HepG2 (cell line): ENCODE results near the gene PTMA. TPM values are rescaled to one million over a fixed set of nuclear protein-coding genes. Genes with fewer than 3 reads are reported as not detected.
A peak's percentile ranks its signal among the peaks of the same experiment; 100 is the strongest.

Experiments used
- AHR ChIP-seq: IDR thresholded peaks from 2 replicates; pipeline ENCODE4 v1.6.1; 2018; ENCODE audit warnings: missing genetic modification reagents, missing compliant biosample characterization
- ATRX ChIP-seq: sonication (generic); formaldehyde crosslinking; IDR thresholded peaks from 2 replicates; pipeline ENCODE4 v1.4.0; 2020; ENCODE audit warnings: missing genetic modification reagents, borderline replicate concordance
- BCL3 ChIP-seq: sonication (generic); formaldehyde crosslinking; IDR thresholded peaks from 2 replicates; pipeline ENCODE4 v1.5.1; 2020; ENCODE audit warnings: mild to moderate bottlenecking, missing genetic modification reagents, moderate library complexity
- BRD4 ChIP-seq: sonication (generic); formaldehyde crosslinking; IDR thresholded peaks from 2 replicates; pipeline ENCODE4 v1.4.0; 2020; ENCODE audit warnings: missing genetic modification reagents
- CREM ChIP-seq, 2 experiments: sonication (generic) in 1 of 2; formaldehyde crosslinking in 1 of 2; IDR thresholded peaks; 2 replicates each; pipeline versions ENCODE4 v1.4.0 to v1.6.1; 2016 to 2020; ENCODE audit warnings: antibody characterized with exemption in 1 of 2, mild to moderate bottlenecking in 1 of 2, missing genetic modification reagents in 1 of 2
- ELF4 ChIP-seq: sonication (generic); formaldehyde crosslinking; IDR thresholded peaks from 2 replicates; pipeline ENCODE4 v1.5.0; 2020; ENCODE audit warnings: missing genetic modification reagents, mild to moderate bottlenecking, moderate library complexity, borderline replicate concordance
- GPBP1L1 ChIP-seq: sonication (generic); formaldehyde crosslinking; IDR thresholded peaks from 2 replicates; pipeline ENCODE4 v1.5.0; 2020; ENCODE audit warnings: mild to moderate bottlenecking, missing genetic modification reagents
- HDAC6 ChIP-seq: fragments of 200-600 bp; sonication (generic); IDR thresholded peaks from 2 replicates; pipeline ENCODE4 v1.7.0; 2017; ENCODE audit warnings: mild to moderate bottlenecking, antibody characterized with exemption, low read length, low read depth
- HNRNPH1 ChIP-seq: fragments of 200-400 bp; formaldehyde crosslinking; optimal IDR thresholded peaks from 2 replicates; pipeline ENCODE3; 2017; ENCODE audit warnings: mild to moderate bottlenecking, low read depth, low read length
- KLF15 ChIP-seq: sonication (generic); formaldehyde crosslinking; IDR thresholded peaks from 2 replicates; pipeline ENCODE4 v1.8.1; 2023; ENCODE audit warnings: borderline replicate concordance, mild to moderate bottlenecking, inconsistent platforms, missing genetic modification reagents, mixed read lengths
- MIER2 ChIP-seq: IDR thresholded peaks from 2 replicates; pipeline ENCODE4 v1.6.1; 2016; ENCODE audit warnings: missing biosample characterization, missing genetic modification reagents
- NFATC3 ChIP-seq: sonication (generic); formaldehyde crosslinking; IDR thresholded peaks from 2 replicates; pipeline ENCODE4 v1.5.1; 2020; ENCODE audit warnings: mild to moderate bottlenecking, missing genetic modification reagents
- SMYD3 ChIP-seq: sonication (generic); formaldehyde crosslinking; IDR thresholded peaks from 2 replicates; pipeline ENCODE4 v1.8.1; 2023; ENCODE audit warnings: mild to moderate bottlenecking, missing genetic modification reagents
- TFDP2 ChIP-seq: sonication (generic); formaldehyde crosslinking; IDR thresholded peaks from 2 replicates; pipeline ENCODE4 v1.4.0; 2020; ENCODE audit warnings: missing genetic modification reagents
- TGIF2 ChIP-seq: IDR thresholded peaks from 2 replicates; pipeline ENCODE4 v1.6.1; 2016; ENCODE audit warnings: control low read depth, missing compliant biosample characterization
- ZBTB14 ChIP-seq: sonication (generic); formaldehyde crosslinking; IDR thresholded peaks from 2 replicates; pipeline ENCODE4 v1.4.0; 2020; ENCODE audit warnings: missing genetic modification reagents
- ZC3H13 ChIP-seq: sonication (generic); formaldehyde crosslinking; IDR thresholded peaks from 2 replicates; pipeline ENCODE4 v1.8.1; 2023; ENCODE audit warnings: mild to moderate bottlenecking, missing genetic modification reagents, moderate library complexity
- ZFP36L1 ChIP-seq: sonication (generic); formaldehyde crosslinking; IDR thresholded peaks from 2 replicates; pipeline ENCODE4 v1.8.0; 2022; ENCODE audit warnings: mild to moderate bottlenecking, missing genetic modification reagents, moderate library complexity
- ZNF331 ChIP-seq: sonication (generic); formaldehyde crosslinking; IDR thresholded peaks from 2 replicates; pipeline ENCODE4 v1.4.0; 2020; ENCODE audit warnings: missing genetic modification reagents
- ZNF431 ChIP-seq: sonication (generic); formaldehyde crosslinking; IDR thresholded peaks from 2 replicates; pipeline ENCODE4 v1.9.0; 2022; ENCODE audit warnings: missing genetic modification reagents, low read depth, mild to moderate bottlenecking, borderline replicate concordance
- ZNF510 ChIP-seq: sonication (generic); formaldehyde crosslinking; IDR thresholded peaks from 2 replicates; pipeline ENCODE4 v1.4.0; 2020; ENCODE audit warnings: low read depth, mild to moderate bottlenecking, missing genetic modification reagents
- ZNF567 ChIP-seq: sonication (generic); formaldehyde crosslinking; IDR thresholded peaks from 2 replicates; pipeline ENCODE4 v1.8.1; 2023; ENCODE audit warnings: mild to moderate bottlenecking, missing genetic modification reagents, borderline replicate concordance
- ZNF644 ChIP-seq: IDR thresholded peaks from 2 replicates; pipeline ENCODE4 v1.6.1; 2016; ENCODE audit warnings: low read depth
- ZNF761 ChIP-seq: sonication (generic); formaldehyde crosslinking; conservative IDR thresholded peaks from 2 replicates; pipeline ENCODE4 v1.4.0; 2020; ENCODE audit warnings: mild to moderate bottlenecking, missing genetic modification reagents
- ZSCAN20 ChIP-seq: sonication (generic); formaldehyde crosslinking; IDR thresholded peaks from 2 replicates; pipeline ENCODE4 v1.4.0; 2020; ENCODE audit warnings: missing genetic modification reagents, mild to moderate bottlenecking, borderline replicate concordance
- polyA plus RNA-seq, 8 experiments: library from polyadenylated mRNA; depleted of rRNA in 3 of 8; stranded (reverse) in 7 of 8; unstranded in 1 of 8; fragments of >200 nt; fragmentation: Illumina TruSeq in 4 of 8; extraction: Trizol in 4 of 8; gene quantifications; 2 replicates each; pipeline versions ENCODE4 v1.2.1 to v1.2.3, GENCODE V29; 2011 to 2016; ENCODE audit warnings: low read depth in 4 of 8, missing spikeins in 1 of 8, mixed read lengths in 1 of 8; ENCODE audit not compliant: insufficient read depth in 1 of 8
- total RNA-seq, 5 experiments: library from RNA; depleted of rRNA; stranded (reverse); fragments of >200 nt; fragmentation: Illumina TruSeq; extraction: Trizol; gene quantifications; 2 replicates each; pipeline ENCODE4 v1.2.3, GENCODE V29; 2016; ENCODE audit warnings: low read depth in 1 of 5

PTMA gene
- total and polyA plus RNA-seq, 2 of the 13 experiments (the other 11 are each of a cell fraction or from before 2014, with no cell fraction given): 190 to 1,086 TPM

- TF ChIP-seq ELF4 (no peak), MIER2 (CRISPR knock-in tag) (peak; percentile 65; the same call in 1 of the 2 replicates), CREM (IDR thresholded peaks at IDR 0.05) (no peak), CREM (CRISPR knock-in tag; IDR thresholded peaks at IDR 0.05) (no peak), ZNF510 (CRISPR knock-in tag) (no peak), SMYD3 (CRISPR knock-in tag) (no peak), KLF15 (no peak), ZNF761 (no peak), TGIF2 (CRISPR knock-in tag) (no peak), HDAC6 (no peak), GPBP1L1 (CRISPR knock-in tag) (no peak), BRD4 (CRISPR knock-in tag) (no peak; the same call in 1 of the 2 replicates), HNRNPH1 (no peak), AHR (CRISPR knock-in tag) (no peak), ZNF644 (CRISPR knock-in tag) (0 out of 2 replicates have a peak, but pooled peaks have one; percentile 44), TFDP2 (no peak), ZSCAN20 (CRISPR knock-in tag) (no peak), ZNF331 (CRISPR knock-in tag) (peak; percentile 35; the same call in 1 of the 2 replicates), ZNF431 (CRISPR knock-in tag) (no peak), ZBTB14 (CRISPR knock-in tag) (0 out of 2 replicates have a peak, but pooled peaks have one; percentile 5), ATRX (CRISPR knock-in tag) (no peak), ZC3H13 (no peak), BCL3 (peak; percentile 68; the same call in 1 of the 2 replicates), NFATC3 (CRISPR knock-in tag) (no peak), ZFP36L1 (CRISPR knock-in tag) (no peak), ZNF567 (CRISPR knock-in tag) (peak; percentile 84)
These were observed 41.9 kb upstream of the PTMA start (continued) for GRCh38 chr2:231666171-231667095.
